SK-MEL-5 (cell line): ENCODE data around the gene BHLHE40. TPM values are rescaled to one million over a fixed set of nuclear protein-coding genes. Genes with fewer than 3 reads are reported as not detected.

Source experiments
- DNase-seq: peaks from one replicate; pipeline ENCODE4 v3.0.0-alpha.2; 2016; ENCODE audit warnings: low read depth, low spot score
- in situ Hi-C: cut with HindIII; loops from 2 replicates; pipeline ENCODE4 v1.10.0; 2016; ENCODE audit warnings: low sequenced_read_pairs, high pct_unique_total_duplicates, low pct_unique_long_range_greater_than_20kb
- total RNA-seq: library from RNA; depleted of rRNA; stranded (reverse); fragments of >200 nt; shearing (Covaris generic); gene quantifications from 2 replicates; pipeline ENCODE4 v1.2.3, GENCODE V29; 2014

The BHLHE40 gene
- total RNA-seq, 1 experiment from 2014 or later, result 61.3 TPM

GRCh38 chr3:5006755-5007202, 27.5 kb downstream of the BHLHE40 start:
- in situ Hi-C loops, result no loop called here
- no peak for DNase-seq

- DNase-seq, result no peak
- in situ Hi-C loops, result no loop called here
Measured at GRCh38 chr3:5007873-5008272, 28.6 kb downstream of the BHLHE40 start.

- in situ Hi-C loops, result no loop called here
- no peak for DNase-seq
Measured at GRCh38 chr3:5009506-5010109, 30.4 kb downstream of the BHLHE40 start.

GRCh38 chr3:5010140-5010539, 30.9 kb downstream of the BHLHE40 start:
- in situ Hi-C loops, result no loop called here

GRCh38 chr3:5010706-5011554, 31.7 kb downstream of the BHLHE40 start:
- DNase-seq, result no peak
- in situ Hi-C loops, result no loop called here

More at GRCh38 chr3:5010140-5010539, 30.9 kb downstream of the BHLHE40 start:
- no peak for DNase-seq

GRCh38 chr3:5011555-5012256, 32.5 kb downstream of the BHLHE40 start:
- in situ Hi-C loops, result no loop called here

GRCh38 chr3:5012367-5012766, 33.1 kb downstream of the BHLHE40 start:
- in situ Hi-C loops, result no loop called here
- no peak for DNase-seq

More at GRCh38 chr3:5011555-5012256, 32.5 kb downstream of the BHLHE40 start:
- no peak for DNase-seq

- in situ Hi-C loops, result no loop called here
- no peak for DNase-seq
Measured at GRCh38 chr3:5013021-5013906, 34.0 kb downstream of the BHLHE40 start.

GRCh38 chr3:5014391-5014790, 35.2 kb downstream of the BHLHE40 start:
- in situ Hi-C loops, result no loop called here

GRCh38 chr3:5015056-5015455, 35.8 kb downstream of the BHLHE40 start:
- DNase-seq, result no peak
- in situ Hi-C loops, result no loop called here

More at GRCh38 chr3:5014391-5014790, 35.2 kb downstream of the BHLHE40 start:
- DNase-seq, result no peak

- no peak for DNase-seq
- in situ Hi-C loops, result no loop called here
Measured at GRCh38 chr3:5016211-5017161, 37.2 kb downstream of the BHLHE40 start.

- no peak for DNase-seq
- in situ Hi-C loops, result no loop called here
Measured at GRCh38 chr3:5017925-5018531, 38.8 kb downstream of the BHLHE40 start.

- DNase-seq, result no peak
- in situ Hi-C loops, result no loop called here
Measured at GRCh38 chr3:5019411-5020241, 40.4 kb downstream of the BHLHE40 start.

GRCh38 chr3:5020242-5020722, 41.0 kb downstream of the BHLHE40 start:
- in situ Hi-C loops, result no loop called here
- DNase-seq, result no peak
